Upper lobe of left lung (tissue), 6 donors: ENCODE data around the gene RGL1. TPM values are rescaled to one million over a fixed set of nuclear protein-coding genes. Genes with fewer than 3 reads are reported as not detected.
A peak's percentile ranks its signal among the peaks of the same experiment; 100 is the strongest.

ENCODE experiments used
- ATAC-seq, 2 donors: fragments of 200-7000 bp; cut with Tn5 transposase; one replicate each; pipeline ENCODE4 v1.9.1; 2022; ENCODE audit warnings: mild to moderate bottlenecking in 2 of 2, moderate library complexity in 2 of 2; ENCODE audit not compliant: low FRiP score in 2 of 2
- DNase-seq, 2 donors: peaks; one replicate each; pipeline ENCODE4 v3.0.0-alpha.2; 2019 to 2020
- H3K27ac ChIP-seq, 4 donors: fragments of 200-600 bp; sonication (generic); one replicate each; pipeline ENCODE4 v1.5.1; 2016 to 2019
- H3K27me3 ChIP-seq, 4 donors: fragments of 200-600 bp; sonication (generic); one replicate each; pipeline ENCODE4 v1.5.1; 2017 to 2019
- H3K36me3 ChIP-seq, 4 donors: fragments of 200-600 bp; sonication (generic); one replicate each; pipeline ENCODE4 v1.5.1; 2016 to 2019
- H3K4me1 ChIP-seq, 4 donors: fragments of 200-600 bp; sonication (generic); one replicate each; pipeline ENCODE4 v1.5.1; 2018 to 2019
- H3K4me3 ChIP-seq, 4 donors: fragments of 200-600 bp; sonication (generic); one replicate each; pipeline ENCODE4 v1.5.1; 2017 to 2019; ENCODE audit warnings: mild to moderate bottlenecking in 2 of 4, moderate library complexity in 1 of 4
- H3K9me3 ChIP-seq, 4 donors: fragments of 200-600 bp; sonication (generic); one replicate each; pipeline ENCODE4 v1.5.1; 2018 to 2019
- EP300 ChIP-seq, 4 donors: sonication (generic); formaldehyde crosslinking; IDR thresholded peaks; one replicate each; pipeline ENCODE4 v1.5.1; 2017; ENCODE audit warnings: antibody characterized with exemption in 4 of 4, control low read depth in 2 of 4
- POLR2A ChIP-seq, 4 donors: fragments of 450-650 bp; IDR thresholded peaks; one replicate each; pipeline ENCODE4 v1.5.1; 2016 to 2017; ENCODE audit warnings: antibody characterized with exemption in 4 of 4, mild to moderate bottlenecking in 2 of 4
- POLR2AphosphoS5 ChIP-seq, 2 donors: sonication (generic); formaldehyde crosslinking; IDR thresholded peaks; one replicate each; pipeline ENCODE4 v1.5.1; 2017; ENCODE audit warnings: antibody characterized with exemption in 2 of 2
- WGBS, 2 donors: methylation state at CpG; one replicate each; pipeline ENCODE4 v1.1.5; 2017 to 2018; 5-methylcytosine and 5-hydroxymethylcytosine counted together
- total RNA-seq, 6 donors: library from RNA; depleted of rRNA in 4 of 6; stranded (reverse); fragments of >200 nt in 4 of 6; gene quantifications; one replicate each; pipeline versions ENCODE4 v1.1.0 to v1.2.1, GENCODE V29; 2016 to 2021
- TF ChIP-seq, protein P1 (sequence below), 6 experiments: fragments of 450-650 bp in 4 of 6; fragments of 200-600 bp in 2 of 6; sonication (generic) in 2 of 6; IDR thresholded peaks; one replicate each; pipeline ENCODE4 v1.5.1; 2016 to 2019; ENCODE audit warnings: antibody characterized with exemption in 6 of 6
- donor health status: DM: no; HTN: no; CAD: no; lungs with moderate emphysema.
- donor health status: DM: no; HTN: yes; CAD: no; lungs with severe emphysema.

RGL1 gene
- total RNA-seq, 6 donors from 2014 or later = 24.1 to 38.9 (median 26.7) TPM

DNA sequence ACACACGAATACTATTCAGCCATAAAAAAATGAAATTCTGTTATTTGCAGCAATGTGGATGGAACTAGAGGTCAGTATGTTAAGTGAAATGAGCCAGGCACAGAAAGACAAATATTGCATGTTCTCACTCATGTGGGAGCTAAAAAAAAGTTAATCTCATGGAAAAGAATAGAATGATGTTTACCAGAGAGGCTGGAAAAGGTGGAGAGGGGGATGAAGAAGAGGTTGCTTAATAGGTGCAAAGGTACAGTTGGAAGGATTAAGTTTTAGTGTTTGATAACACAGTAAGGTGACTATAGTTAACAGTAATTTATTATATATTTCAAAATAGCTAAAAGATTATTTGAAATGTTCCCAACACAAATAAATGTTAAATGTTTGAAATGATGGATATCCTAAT lies 10.8 kb upstream of the RGL1 start:
- H3K4me1 ChIP-seq = no peaks in the 10 kb centered on the region
- 73 to 82% methylated on average over 1 of the region's 1 CpG for WGBS, 2 donors
- no peak for ATAC-seq
- H3K9me3 ChIP-seq = no peaks in the 10 kb centered on the region
- no peak overlapping the region for H3K27ac ChIP-seq
- DNase-seq = no peak
- no peaks in the 10 kb centered on the region for H3K36me3 ChIP-seq
- TF ChIP-seq POLR2A (IDR thresholded peaks at IDR 0.05) = no peak
- TF ChIP-seq, protein P1, sequence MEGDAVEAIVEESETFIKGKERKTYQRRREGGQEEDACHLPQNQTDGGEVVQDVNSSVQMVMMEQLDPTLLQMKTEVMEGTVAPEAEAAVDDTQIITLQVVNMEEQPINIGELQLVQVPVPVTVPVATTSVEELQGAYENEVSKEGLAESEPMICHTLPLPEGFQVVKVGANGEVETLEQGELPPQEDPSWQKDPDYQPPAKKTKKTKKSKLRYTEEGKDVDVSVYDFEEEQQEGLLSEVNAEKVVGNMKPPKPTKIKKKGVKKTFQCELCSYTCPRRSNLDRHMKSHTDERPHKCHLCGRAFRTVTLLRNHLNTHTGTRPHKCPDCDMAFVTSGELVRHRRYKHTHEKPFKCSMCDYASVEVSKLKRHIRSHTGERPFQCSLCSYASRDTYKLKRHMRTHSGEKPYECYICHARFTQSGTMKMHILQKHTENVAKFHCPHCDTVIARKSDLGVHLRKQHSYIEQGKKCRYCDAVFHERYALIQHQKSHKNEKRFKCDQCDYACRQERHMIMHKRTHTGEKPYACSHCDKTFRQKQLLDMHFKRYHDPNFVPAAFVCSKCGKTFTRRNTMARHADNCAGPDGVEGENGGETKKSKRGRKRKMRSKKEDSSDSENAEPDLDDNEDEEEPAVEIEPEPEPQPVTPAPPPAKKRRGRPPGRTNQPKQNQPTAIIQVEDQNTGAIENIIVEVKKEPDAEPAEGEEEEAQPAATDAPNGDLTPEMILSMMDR (IDR thresholded peaks at IDR 0.05) = no peak
- no peak for TF ChIP-seq POLR2AphosphoS5 (IDR thresholded peaks at IDR 0.05)
- H3K27me3 ChIP-seq = no peaks in the 10 kb centered on the region
- H3K4me3 ChIP-seq = no peak overlapping the region

DNA sequence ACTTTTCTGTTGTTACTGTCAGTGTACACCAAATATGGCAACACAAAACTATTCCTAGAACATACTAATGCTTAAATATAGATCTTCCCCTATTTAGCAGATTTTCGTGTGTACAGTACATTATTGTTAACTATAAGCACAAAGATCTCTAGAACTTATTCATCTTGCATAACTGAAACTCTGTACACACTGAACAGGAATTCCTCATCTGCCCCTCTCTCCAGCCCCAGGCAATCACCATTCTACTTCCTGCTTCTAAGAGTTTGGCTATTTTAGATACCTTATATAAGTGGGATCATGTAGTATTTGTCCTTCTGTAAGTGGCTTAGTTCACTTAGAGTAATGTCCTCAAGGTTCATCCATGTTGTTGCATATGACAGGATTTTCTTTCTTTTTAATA lies 4.5 kb upstream of the RGL1 start:
- DNase-seq (no peak), ATAC-seq (no peak)
- Histone ChIP-seq H3K4me3 (no peak overlapping the region), H3K9me3 (peaks cover 0 to 10% (median 0%) of the 10 kb centered on the region in 4 donors), H3K4me1 (peaks cover 3 to 7% (median 5%) of the 10 kb centered on the region in 4 donors), H3K27ac (no peak overlapping the region), H3K27me3 (no peaks in the 10 kb centered on the region), H3K36me3 (no peaks in the 10 kb centered on the region)
- TF ChIP-seq EP300 (IDR thresholded peaks at IDR 0.05) (no peak), POLR2AphosphoS5 (IDR thresholded peaks at IDR 0.05) (no peak), POLR2A (IDR thresholded peaks at IDR 0.05) (no peak)
- TF ChIP-seq, protein P1 (IDR thresholded peaks at IDR 0.05) = no peak
- WGBS, 2 donors = 57 to 76% methylated on average over 1 of the region's 1 CpG

DNA sequence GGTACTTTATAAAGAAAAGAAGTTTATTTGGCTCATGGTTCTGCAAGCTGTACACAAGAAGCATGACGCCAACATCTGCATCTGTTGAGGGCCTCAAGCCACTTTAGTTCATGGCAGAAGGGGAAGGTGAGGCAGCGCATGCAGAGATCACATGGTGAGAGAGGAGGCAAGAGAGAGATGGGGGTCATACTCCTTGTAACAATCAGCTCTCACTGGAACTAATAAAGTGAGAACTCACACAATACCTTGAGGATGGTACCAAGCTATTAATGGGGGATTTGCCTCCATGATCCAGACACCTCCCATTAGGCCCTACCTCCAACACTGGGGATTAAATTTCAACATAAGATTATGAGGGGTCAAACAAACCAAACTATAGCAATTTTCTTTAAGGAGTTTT lies 3.3 kb upstream of the RGL1 start:
- Histone ChIP-seq H3K36me3 (no peaks in the 10 kb centered on the region), H3K27me3 (no peaks in the 10 kb centered on the region), H3K4me1 (peaks cover 6 to 12% (median 9%) of the 10 kb centered on the region in 4 donors), H3K9me3 (peaks cover 0 to 10% (median 0%) of the 10 kb centered on the region in 4 donors), H3K27ac (no peak overlapping the region), H3K4me3 (no peak overlapping the region)
- 89 to 100% methylated on average over 2 of the region's 2 CpGs for WGBS, 2 donors
- no peak for TF ChIP-seq EP300 (IDR thresholded peaks at IDR 0.05)
- no peak for TF ChIP-seq POLR2A (IDR thresholded peaks at IDR 0.05)
- ATAC-seq = no peak
- DNase-seq = no peak

GRCh38 chr1:183804387-183804786 lies 533 bp upstream of the RGL1 start:
- Histone ChIP-seq H3K4me1 (peaks cover 20 to 36% (median 29%) of the 10 kb centered on the region in 4 donors), H3K36me3 (no peaks in the 10 kb centered on the region), H3K9me3 (peaks cover 0 to 10% (median 0%) of the 10 kb centered on the region in 4 donors), H3K27me3 (no peaks in the 10 kb centered on the region), H3K4me3 (peak overlapping the region in 3 of 4 donors; percentile 59 to 71 (median 63)), H3K27ac (peak overlapping the region; percentile 78 to 90 (median 88))
- 17 to 47% methylated on average over 5 of the region's 5 CpGs for WGBS, 2 donors
- ATAC-seq (peak; percentile 8 to 20), DNase-seq (no peak)
- no peak for TF ChIP-seq EP300 (IDR thresholded peaks at IDR 0.05)
- TF ChIP-seq, protein P1 (IDR thresholded peaks at IDR 0.05) = no peak
- TF ChIP-seq POLR2AphosphoS5 (IDR thresholded peaks at IDR 0.05) = no peak
- no peak for TF ChIP-seq POLR2A (IDR thresholded peaks at IDR 0.05)

GRCh38 chr1:183806125-183806524 lies 1.2 kb downstream of the RGL1 start:
- peaks cover 30 to 43% (median 40%) of the 10 kb centered on the region in 4 donors for H3K4me1 ChIP-seq
- H3K36me3 ChIP-seq = no peaks in the 10 kb centered on the region
- no peak for ATAC-seq
- H3K27me3 ChIP-seq = no peaks in the 10 kb centered on the region
- peaks cover 0 to 10% (median 0%) of the 10 kb centered on the region in 4 donors for H3K9me3 ChIP-seq
- peak overlapping the region in 3 of 4 donors; percentile 27 to 90 (median 86) for H3K27ac ChIP-seq
- no peak for DNase-seq
- TF ChIP-seq POLR2AphosphoS5 (IDR thresholded peaks at IDR 0.05) (no peak), POLR2A (IDR thresholded peaks at IDR 0.05) (peak in 1 of 4 donors; percentile 10)
- peak overlapping the region in 3 of 4 donors; percentile 59 to 71 (median 63) for H3K4me3 ChIP-seq
- WGBS, 2 donors = 15 to 16% methylated on average over 4 of the region's 4 CpGs

- TF ChIP-seq POLR2AphosphoS5 (IDR thresholded peaks at IDR 0.05) (no peak), EP300 (IDR thresholded peaks at IDR 0.05) (no peak), POLR2A (IDR thresholded peaks at IDR 0.05) (no peak)
- TF ChIP-seq, protein P1 (IDR thresholded peaks at IDR 0.05) = no peak
- H3K27ac ChIP-seq = peak overlapping the region in 3 of 4 donors; percentile 27 to 90 (median 86)
- H3K27me3 ChIP-seq = no peaks in the 10 kb centered on the region
- ATAC-seq (no peak), DNase-seq (no peak)
- peaks cover 0 to 5% (median 0%) of the 10 kb centered on the region in 4 donors for H3K9me3 ChIP-seq
- no peaks in the 10 kb centered on the region for H3K36me3 ChIP-seq
- H3K4me3 ChIP-seq = peak overlapping the region in 3 of 4 donors; percentile 59 to 71 (median 63)
- 17% methylated on average over 1 of the region's 1 CpG for WGBS, 2 donors
- H3K4me1 ChIP-seq = peaks cover 36 to 49% (median 42%) of the 10 kb centered on the region in 4 donors
Measured at GRCh38 chr1:183806675-183807074, 1.8 kb downstream of the RGL1 start.
